ENCODE data around the gene NSD2. TPM values are rescaled to one million over a fixed set of nuclear protein-coding genes. Genes with fewer than 3 reads are reported as not detected.
"Not testable (repeated sequence)": the region's sequence is repeated elsewhere in the genome, so short reads cannot be mapped to it uniquely, and the experiment has no call there.

NSD2 gene
- total RNA-seq, 1 experiment from 2014 or later = 128 TPM

GRCh38 chr4:1993169-1993516 lies 122.0 kb downstream of the NSD2 start (continued):
- no peak for TF ChIP-seq AFF4 (CRISPR knock-in tag; IDR thresholded peaks at IDR 0.05; ENCODE audit: borderline replicate concordance)

- peaks cover 19% of the 10 kb centered on the region for H3K4me1 Mint-ChIP-seq
- H3K9me3 Mint-ChIP-seq; H3K27me3 Mint-ChIP-seq (ENCODE audit: low read depth); DNase-seq (ENCODE audit: low spot score); POLR2A ChIA-PET; H3K4me3 Mint-ChIP-seq; H3K27ac Mint-ChIP-seq; ATAC-seq: not testable (repeated sequence)
- H3K36me3 Mint-ChIP-seq = peaks cover 25% of the 10 kb centered on the region
- CTCF ChIA-PET = interaction anchor here (0.6 to 2.0 kb wide), 5 partner anchors 13 to 276 kb away, joined by 3 to 5 read pairs (median 3); no protein-coding TSS in a partner anchor
These were observed 122.7 kb downstream of the NSD2 start for GRCh38 chr4:1993718-1994516.

- ATAC-seq (no peak), DNase-seq (ENCODE audit: low spot score) (no peak)
- peaks cover 3% of the 10 kb centered on the region for H3K9me3 Mint-ChIP-seq
- H3K27me3 Mint-ChIP-seq (ENCODE audit: low read depth) = no peaks in the 10 kb centered on the region
- CTCF ChIA-PET = interaction anchor here (0.6 kb wide), 2 partner anchors 225 to 227 kb away, joined by 3 to 4 read pairs; no protein-coding TSS in a partner anchor
- POLR2A ChIA-PET = no interaction called here
- no peak overlapping the region for H3K4me3 Mint-ChIP-seq
- no peak overlapping the region for H3K27ac Mint-ChIP-seq
- peaks cover 25% of the 10 kb centered on the region for H3K36me3 Mint-ChIP-seq
- H3K4me1 Mint-ChIP-seq = peaks cover 29% of the 10 kb centered on the region
- TF ChIP-seq ZNF671 (CRISPR knock-in tag; IDR thresholded peaks at IDR 0.05) (no peak), GRHL2 (CRISPR knock-in tag; IDR thresholded peaks at IDR 0.05; ENCODE audit: insufficient replicate concordance, severe bottlenecking) (no peak), EMX1 (CRISPR knock-in tag; IDR thresholded peaks at IDR 0.05) (no peak), ZNF416 (CRISPR knock-in tag; IDR thresholded peaks at IDR 0.05) (no peak), FOXJ3 (CRISPR knock-in tag; IDR thresholded peaks at IDR 0.05; ENCODE audit: borderline replicate concordance) (no peak), MLX (CRISPR knock-in tag; IDR thresholded peaks at IDR 0.05) (no peak), OVOL2 (CRISPR knock-in tag; IDR thresholded peaks at IDR 0.05; ENCODE audit: borderline replicate concordance) (no peak), IRF1 (CRISPR knock-in tag; IDR thresholded peaks at IDR 0.05) (no peak), CDX4 (CRISPR knock-in tag; IDR thresholded peaks at IDR 0.05; ENCODE audit: borderline replicate concordance) (no peak), SMAD3 (CRISPR knock-in tag; IDR thresholded peaks at IDR 0.05; ENCODE audit: borderline replicate concordance) (no peak), FOXP1 (CRISPR knock-in tag; IDR thresholded peaks at IDR 0.05; ENCODE audit: borderline replicate concordance) (no peak), ZNF281 (CRISPR knock-in tag; IDR thresholded peaks at IDR 0.05) (no peak), ZNF232 (CRISPR knock-in tag; IDR thresholded peaks at IDR 0.05) (no peak), KAT7 (CRISPR knock-in tag; IDR thresholded peaks at IDR 0.05; ENCODE audit: borderline replicate concordance) (no peak), CTCF (IDR thresholded peaks at IDR 0.05) (no peak), HMGA2 (CRISPR knock-in tag; IDR thresholded peaks at IDR 0.05) (no peak), MXD4 (CRISPR knock-in tag; IDR thresholded peaks at IDR 0.05; ENCODE audit: borderline replicate concordance) (no peak), ERG (CRISPR knock-in tag; IDR thresholded peaks at IDR 0.05) (no peak), TP53 (CRISPR knock-in tag; IDR thresholded peaks at IDR 0.05) (no peak)
These were observed 123.7 kb downstream of the NSD2 start for GRCh38 chr4:1994938-1995337.

All from WTC11 (cell line).